ENCODE measurements around the gene TRPM1.

The TRPM1 gene

DNA sequence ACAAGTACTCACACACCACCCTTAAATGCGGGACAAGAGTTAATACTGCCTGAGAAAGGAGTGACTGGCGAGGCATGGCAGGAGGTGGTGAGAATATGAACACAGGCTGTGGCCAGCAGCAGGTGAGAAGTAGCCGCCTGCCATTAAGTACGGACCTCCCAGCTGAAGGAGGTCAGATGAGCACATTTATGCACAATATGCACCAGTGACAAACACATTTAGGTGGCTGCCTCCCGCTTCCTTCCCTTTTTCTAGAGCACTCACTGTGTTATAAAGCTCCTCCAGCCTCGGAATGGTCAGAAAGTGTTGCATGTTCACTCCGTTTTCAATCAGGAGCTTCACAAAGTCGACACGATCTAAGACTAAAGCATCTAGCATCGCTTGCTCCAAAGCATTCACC lies 52.4 kb downstream of the TRPM1 start:
- DNase-seq (ENCODE audit: low read depth): no peak

DNA sequence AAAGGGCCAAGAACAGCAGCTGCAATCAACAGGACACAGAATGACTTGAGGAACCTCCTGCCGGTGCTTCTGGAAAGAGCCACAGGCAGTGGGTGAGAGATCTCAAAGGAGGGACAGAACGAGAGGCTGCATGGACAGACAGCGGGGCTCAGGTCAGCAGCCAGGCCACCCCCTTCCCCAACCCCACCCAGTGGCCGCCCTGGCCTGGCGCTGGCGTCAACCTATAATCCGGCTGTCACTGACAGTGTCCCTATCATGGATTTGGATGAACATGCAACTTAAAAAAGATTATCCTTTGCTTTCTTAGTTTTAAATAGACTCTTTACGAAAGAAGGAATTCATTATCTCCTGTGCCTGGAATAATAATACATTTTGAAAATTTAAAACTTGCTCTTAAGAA lies 54.1 kb downstream of the TRPM1 start:
- no peak for DNase-seq (ENCODE audit: low read depth)

DNA sequence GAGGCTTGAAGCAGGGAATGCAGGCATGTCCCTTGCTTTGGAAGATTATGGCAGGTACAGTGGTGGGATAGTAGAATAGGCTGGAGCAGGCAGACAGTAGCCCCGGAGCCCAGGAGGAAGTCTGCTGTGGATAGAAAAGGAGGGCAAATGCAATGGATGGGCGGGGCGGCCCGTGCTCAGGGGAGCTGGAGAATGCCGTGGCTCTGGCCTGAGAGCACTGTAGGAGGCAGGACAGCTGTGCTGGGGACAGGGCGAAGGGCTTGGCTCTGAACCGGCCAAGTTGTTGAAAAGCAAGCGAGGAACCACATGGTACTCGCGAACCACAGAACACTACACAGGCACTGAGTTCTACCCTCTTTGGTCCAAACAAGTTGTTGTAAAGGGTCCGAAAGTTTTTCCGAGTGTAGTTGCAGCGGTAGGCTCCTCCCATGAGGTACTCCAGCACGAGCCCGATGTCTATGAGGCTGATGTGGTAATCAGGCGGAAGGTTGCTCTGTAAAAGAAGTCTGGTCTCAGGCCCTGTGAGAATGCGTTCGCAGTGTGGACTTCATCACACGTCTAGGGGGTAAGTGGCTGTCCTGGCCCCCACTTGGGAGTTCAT lies 54.7 kb downstream of the TRPM1 start:
- no peak for DNase-seq (ENCODE audit: low read depth)

DNA sequence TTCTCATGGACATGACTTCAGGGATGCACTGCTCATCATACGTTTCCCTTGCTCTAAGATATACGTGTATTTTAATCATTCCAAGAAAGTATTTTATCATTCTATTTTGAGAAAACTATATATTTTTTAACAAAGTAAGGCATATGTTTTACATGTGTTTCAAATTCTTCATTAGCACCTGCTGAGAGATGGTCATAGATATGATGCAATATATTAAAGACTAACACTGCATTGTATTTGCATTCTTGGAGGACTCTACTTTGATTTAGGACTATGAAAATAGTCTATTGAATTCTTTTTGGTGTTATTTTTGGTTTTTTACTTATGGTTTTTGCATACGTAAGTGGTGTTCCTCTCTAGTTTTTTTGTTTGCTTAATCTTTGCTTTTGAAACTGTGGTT lies 55.9 kb downstream of the TRPM1 start:
- DNase-seq (ENCODE audit: low read depth): no peak

DNA sequence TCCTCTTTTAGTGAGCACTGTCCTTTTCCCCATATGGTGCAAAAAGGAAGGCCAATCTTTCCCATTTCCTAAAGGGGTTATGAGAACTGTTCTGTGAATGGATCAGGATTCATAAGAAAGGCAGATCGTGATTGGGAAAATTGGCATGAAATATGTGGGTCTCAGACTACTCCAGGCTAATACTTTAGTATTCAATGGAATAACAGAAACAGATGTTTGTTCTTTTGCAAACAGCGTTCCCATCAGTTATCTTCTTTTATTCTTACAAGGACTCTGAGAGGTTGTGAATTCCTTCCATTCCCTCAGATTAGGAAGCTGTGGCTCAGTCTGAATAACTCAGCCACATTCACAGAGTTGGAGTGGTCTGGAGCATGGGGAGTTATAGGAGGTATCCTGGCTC lies 58.8 kb downstream of the TRPM1 start:
- DNase-seq (ENCODE audit: low read depth): no peak

DNA sequence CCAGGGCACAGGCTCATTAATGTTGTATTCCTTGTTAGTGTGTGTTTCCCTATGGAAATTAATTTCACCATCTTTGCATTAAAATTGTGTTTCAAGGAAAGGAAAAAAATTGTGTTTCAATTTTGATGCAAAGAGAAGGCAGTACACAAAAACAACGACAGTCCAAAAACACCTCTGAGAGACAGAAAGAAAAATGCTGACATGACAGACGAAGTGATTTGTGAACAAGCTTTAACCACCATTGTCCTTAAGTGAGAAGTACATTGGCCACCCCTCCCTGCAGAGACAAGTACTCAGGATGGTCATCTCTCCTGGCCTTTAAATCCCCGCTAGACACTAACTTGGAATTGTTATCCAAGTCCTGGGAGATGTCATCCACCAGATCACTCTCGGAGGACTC lies 59.9 kb downstream of the TRPM1 start:
- no peak for DNase-seq (ENCODE audit: low read depth)

DNA sequence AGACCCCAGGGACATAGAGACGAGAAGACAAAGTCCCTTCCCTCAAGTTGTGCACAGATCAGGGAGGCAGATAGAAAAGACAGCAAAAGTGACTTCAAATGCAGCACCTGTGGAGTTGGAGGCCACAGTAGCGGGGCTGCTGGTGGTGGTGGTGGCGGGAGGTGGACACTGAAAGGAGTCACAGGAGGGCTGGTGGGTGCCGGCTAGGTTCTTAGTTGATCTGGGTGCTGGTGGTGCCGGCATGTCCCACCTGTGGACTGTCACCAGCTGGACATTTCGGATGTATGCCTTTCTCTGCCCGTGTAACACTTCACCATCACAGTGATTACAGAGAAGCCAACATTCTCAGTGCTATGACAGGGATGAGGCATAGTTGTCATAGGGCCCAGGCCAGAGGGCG lies 60.9 kb downstream of the TRPM1 start:
- DNase-seq (ENCODE audit: low read depth): no peak

DNA sequence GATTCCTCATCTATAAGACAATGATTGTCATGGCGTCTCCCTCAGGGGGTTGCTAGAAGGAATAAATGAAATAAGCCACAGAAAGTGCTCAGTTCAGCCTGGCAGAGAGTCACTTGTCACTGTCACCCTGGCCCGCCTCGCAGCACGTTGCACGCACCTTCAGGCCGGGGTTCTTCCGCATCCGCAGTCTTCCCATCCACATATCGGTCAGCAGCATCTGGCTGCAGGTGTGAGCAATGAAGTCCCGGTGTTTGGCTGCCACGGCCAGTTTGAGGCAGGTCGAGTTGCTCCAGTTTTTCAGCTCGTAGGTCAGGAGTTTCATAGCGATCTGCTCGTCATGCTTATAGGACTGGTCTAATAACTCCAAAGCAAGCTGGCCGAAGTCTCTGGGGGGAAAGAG lies 61.6 kb downstream of the TRPM1 start:
- no peak for DNase-seq (ENCODE audit: low read depth)

DNA sequence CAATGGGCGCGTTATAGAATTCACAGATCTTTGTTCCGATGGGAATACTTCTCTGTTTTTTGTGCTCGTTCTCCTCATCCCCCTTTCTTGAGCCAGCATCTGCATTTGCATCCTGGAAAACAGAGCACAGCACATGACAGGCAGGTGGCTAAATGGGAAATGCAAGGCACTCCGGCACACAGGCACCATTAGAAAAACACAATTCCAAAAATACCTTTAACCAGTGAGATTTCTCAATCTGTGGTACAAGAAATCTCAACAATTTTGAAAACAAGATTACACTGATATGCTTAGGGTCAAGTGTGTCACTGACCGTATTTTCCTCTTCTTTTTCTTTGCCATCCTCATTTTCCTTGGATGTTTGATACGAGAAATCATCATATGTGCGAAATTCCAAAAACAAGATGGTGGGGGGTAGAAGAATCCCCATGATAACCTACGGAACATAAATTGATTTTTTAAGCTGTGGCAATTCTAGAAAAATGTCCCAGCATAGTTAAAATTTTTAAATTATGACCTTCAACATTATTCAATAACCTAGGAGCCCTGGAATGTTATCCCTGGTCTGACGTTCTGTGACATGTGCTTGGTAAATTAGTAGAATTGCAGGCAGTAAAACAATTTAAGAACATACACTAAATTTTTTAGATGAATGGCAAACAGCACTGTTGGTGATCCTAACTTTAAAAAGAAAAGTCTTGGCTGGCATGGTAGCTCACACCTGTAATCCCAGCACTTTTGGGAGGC lies 63.6 kb downstream of the TRPM1 start:
- no peak for DNase-seq (ENCODE audit: low read depth)

DNA sequence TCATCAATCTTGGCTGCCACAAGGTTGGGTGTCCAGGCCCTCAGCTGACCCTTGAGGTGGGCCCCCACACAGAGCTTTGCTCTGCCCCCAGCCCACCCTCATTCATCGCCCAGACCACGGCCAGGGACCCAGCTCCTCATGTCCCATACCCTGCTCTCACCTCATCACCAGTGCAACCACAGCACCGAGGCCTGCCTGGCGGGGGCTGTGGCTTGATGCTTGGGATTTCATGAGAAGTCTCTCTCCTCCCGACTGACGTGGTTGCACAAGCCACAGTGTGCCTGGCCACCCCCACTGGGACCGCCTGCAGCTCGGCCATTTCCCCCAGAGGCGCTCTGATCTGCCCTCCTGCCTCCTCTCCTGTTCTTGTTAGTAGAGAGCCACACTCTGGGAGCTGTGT lies 64.7 kb downstream of the TRPM1 start:
- no peak for DNase-seq (ENCODE audit: low read depth)

DNA sequence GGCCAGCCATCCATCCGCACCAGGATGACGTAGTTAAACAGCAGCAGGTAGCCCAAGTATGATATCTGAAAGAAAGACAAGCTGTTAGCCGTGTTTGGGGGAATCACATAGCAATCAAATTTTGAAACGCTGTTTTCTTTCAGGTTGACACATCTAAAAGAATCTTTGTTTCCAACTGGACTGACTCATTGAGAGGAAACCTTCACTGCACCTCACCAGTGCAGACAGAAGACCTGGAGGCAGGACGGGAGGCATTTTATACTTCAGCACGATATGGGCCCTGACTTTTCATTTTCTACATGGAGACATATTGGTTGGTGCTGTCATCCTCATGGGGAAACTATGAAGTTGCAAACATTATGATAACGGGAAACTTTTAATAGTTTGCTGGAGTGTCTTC lies 65.9 kb downstream of the TRPM1 start:
- no peak for DNase-seq (ENCODE audit: low read depth)

DNA sequence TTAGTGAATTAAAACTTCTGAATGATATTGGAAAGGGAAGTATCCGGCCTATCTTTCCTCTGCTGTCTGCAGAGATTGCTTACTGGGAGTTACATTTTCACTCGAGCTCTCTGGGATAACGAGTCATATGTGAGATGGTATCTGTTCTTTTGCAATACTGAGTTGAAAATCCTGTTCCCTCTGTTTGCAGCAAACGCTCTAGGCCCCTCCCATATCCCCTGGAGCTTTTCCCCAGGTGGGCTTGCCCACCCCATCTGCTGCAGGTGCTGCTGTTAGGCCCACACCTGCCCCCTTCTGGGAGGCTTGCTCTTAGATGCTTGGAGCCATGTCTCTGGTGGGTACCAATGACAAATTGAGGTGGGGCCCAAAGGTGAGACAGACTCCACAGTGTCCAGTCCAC lies 67.4 kb downstream of the TRPM1 start:
- no peak for DNase-seq (ENCODE audit: low read depth)

DNA sequence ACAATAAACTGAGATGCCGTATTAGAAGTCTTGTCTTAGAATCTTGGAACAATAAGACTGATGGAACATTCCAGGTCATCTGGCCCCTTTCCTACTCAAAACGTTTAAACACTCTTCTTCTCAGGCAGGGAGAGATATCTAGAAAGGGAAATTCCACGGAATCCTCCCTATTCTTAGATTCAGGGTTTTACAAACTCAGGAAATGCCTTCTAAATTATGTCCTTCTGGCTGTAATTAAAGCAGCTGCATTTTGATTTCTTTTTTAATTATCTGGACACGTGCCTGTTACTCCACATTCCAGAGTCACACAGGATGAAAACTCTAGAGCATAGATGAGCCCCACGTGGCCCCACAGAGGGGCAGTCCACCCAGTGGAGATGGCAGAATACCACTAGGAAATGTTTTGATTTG lies 68.6 kb downstream of the TRPM1 start:
- no peak for DNase-seq (ENCODE audit: low read depth)

DNA sequence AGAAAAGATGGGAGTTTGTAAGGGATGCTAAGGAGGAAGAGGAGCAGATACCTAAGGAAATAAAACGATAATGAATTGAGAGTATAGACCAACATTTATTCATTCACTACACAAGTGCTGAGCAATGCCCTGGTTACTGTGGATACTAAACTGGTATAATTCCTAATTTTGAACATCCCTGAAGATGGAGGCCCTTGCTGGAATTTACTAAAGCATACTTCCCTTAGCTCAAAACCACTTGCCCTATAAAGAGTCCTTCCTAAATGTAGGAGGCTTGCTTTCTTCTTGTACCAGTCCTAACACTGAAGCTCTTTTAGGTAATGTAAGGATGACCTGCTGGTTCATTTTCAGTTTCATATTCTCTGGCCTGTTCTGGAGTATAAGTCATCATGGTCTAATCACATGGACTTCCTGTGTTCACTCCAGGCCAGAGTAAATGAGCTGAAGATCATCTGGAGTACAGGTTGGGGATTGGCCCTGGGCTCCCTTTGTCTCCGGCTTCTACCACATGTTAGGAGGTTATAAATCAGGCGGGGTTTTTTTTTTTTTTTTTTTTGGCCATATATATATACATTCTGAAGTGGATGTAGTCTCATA lies 70.0 kb downstream of the TRPM1 start:
- DNase-seq (ENCODE audit: low read depth): no peak

DNA sequence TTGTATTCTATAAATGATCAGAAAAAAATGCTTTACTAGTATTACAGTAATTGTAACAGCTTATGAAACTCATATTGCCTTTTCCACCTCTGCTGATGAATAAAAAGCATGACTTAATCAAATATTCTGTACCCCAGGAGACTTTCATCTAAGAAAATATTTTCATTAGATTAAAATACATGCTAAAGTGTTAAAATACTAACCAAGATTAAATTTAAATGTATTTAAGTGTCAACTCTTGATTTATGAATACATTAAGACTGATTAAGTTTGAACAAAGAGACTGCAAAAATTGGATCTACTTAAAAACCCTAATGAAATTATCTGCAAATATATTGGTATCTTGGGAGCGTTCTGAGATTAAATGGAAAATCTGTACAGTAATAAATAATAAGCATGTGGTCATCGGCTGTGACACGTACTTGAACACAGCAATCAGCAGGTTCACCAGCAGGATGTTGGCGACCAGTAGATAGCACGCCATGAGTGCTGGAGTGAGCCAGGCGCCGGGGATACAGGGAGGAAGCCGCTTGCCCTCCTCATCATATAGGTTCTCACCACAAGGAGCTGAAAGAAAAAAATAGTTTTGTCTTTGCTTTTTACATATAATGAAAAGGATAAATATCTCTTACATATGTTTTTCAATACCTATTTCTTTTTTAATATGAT lies 73.5 kb downstream of the TRPM1 start:
- peak; percentile 25 for DNase-seq (ENCODE audit: low read depth)

DNA sequence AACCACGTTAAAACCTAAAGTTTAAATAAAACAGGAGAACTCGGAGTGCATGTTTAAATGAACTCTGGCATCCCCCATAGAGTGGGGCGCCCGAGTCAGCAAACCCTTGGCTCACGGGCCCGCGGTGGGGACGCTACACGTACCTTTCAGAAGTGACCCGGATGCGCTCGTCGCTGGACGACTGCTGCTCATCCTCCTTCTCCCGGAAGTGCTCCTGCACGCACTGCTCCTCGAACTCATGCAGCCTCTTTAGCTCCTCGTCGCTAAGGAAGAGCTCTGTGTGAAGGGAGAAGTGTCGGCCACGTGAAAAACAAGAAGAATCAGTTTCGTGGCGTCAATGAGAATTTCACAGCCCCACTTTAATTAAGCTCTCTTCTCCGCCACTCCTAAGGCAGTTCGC lies 75.5 kb downstream of the TRPM1 start:
- DNase-seq (ENCODE audit: low read depth): no peak

DNA sequence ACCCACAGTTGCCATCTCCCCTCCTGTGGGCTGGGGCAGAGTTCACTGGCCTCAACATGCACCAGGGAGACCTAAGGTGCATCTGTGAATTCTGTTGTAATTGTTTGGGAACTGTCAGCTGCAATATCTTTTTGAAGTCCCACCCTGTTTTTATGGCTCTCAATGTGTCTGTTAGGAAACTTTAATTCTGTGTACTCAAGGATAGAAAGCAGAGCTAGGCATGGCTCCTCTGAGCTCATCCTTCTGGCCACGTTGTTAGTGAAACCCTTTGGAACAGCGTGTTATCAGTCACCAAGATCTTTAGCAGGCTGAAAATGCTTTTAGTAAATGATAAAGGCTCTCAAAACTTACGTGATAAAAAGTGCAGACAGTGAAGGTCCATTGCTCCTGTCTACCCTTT lies 76.5 kb downstream of the TRPM1 start:
- no peak for DNase-seq (ENCODE audit: low read depth)

DNA sequence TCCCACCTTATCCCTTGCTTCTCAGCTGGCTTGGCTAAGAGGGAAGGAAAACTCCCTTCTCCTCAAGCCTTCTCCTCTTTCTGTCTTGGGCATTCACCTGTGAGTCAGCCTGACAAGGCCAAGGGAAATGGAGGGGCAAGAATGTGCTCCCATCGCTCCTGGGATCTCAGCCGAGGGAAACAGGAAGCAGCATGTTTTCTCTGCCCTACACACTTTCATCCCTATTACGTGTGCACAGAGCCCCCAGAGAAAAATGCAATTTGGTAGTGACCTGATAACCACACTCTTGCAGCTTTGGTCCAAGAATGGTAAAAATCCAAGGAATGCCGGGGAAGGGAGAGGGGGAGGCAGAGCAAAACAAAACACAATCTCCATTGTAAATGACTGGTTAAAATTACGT lies 77.2 kb downstream of the TRPM1 start:
- DNase-seq (ENCODE audit: low read depth): no peak

DNA sequence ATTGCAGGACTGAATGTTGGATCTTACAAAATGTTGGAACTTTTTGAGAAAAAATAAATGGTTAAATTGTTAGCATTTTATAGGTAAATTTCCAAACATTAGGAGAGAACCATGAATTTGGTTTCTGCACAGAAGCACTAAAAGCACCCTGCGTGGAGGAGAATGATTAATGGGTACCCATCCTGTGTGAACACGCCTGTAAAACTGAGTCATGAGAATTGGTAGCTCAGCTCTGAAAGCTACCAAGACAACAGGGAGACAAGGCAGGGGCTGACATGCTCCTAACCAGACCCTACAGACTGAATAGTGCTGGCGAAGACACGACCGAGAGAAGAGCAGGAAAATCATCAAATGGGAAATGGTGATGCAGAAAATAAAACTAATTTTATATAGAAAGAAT lies 77.7 kb downstream of the TRPM1 start:
- no peak for DNase-seq (ENCODE audit: low read depth)

DNA sequence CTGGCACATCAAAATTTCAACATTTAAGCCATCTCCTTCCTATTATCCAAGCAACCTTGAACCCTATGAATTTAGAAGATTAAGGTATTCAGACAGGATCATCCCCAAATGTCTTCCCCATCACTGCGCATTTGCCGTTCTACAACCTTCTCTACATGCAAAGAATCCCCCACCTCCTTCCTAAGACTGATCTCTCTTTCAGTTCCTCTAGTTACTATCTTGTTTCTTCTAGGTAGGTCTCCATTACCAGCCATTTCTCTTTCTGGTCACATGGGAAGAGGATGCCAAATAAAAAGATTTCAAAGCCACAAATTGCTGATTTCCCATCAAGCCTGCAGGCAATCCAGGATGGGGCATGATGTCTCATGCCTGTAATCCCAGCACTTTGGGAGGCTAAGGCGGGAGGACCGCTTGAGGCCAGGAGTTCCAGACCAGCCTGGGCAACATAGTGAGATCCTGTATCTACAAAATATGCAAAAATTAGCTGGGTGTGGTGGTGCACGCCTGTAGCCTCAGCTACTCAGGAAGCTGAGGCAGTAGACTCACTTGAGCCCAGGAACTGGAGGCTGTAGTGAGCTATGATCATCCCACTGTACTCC lies 80.4 kb downstream of the TRPM1 start:
- no peak for DNase-seq (ENCODE audit: low read depth)

DNA sequence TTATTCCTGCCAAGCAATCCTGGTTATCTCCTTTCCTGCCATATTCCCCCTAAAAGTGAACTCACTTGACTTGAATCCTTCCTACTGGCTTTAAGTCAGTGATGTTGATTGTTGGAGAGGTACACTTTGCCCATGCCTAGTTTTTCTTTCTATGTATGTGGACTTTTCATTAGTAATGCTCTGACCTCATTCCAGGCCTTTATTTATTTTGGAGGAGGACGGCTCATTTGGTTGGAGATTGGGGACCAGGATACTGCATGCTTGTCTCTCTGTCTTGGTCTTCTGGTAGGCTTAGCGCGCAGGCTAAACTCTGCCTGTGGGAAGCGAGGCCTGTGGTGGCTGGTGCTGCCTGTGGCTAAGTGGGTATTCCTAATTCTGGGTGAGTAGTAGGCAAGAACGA lies 81.0 kb downstream of the TRPM1 start:
- DNase-seq (ENCODE audit: low read depth): no peak

DNA sequence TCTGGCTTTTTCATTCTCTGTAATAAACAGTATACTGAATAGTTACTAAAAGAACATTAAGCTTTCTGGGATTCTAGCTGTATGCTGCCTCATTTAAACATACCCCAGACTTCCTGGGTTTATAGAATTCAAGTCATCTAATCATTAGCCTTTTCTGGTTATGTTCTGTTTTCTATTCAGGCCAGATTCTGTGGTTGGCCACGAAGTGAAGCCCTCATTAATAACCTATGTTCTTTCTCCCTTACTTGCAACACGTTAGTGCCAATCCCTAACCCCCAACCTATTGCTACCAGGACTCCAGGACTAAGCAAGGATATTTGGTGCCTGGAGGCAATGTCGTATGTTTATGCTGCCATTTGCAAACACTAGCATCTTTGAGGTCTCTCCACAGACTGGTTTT lies 81.5 kb downstream of the TRPM1 start:
- no peak for DNase-seq (ENCODE audit: low read depth)

DNA sequence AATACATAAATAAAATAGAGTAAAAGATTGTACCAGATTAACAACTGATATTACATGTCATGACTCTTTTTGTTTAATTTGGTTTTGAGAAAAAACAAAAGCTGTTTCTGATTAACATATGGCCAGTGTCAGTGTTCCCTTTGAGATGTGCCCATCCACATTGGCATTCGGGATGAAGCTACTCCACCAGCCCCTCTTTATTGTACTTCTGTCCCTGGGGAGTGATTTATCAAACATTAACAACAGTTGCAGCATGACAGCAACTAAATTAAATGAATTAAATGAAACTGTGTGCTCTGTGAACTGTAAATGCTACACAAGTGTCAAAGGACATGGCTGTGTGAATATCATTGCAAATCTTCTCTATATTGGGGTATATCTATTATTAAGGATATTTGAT lies 84.2 kb downstream of the TRPM1 start:
- no peak for DNase-seq (ENCODE audit: low read depth)
